Measurements from ENCODE around the gene DENND1A. TPM values are rescaled to one million over a fixed set of nuclear protein-coding genes. Genes with fewer than 3 reads are reported as not detected.
"Not testable (repeated sequence)": the region's sequence is repeated elsewhere in the genome, so short reads cannot be mapped to it uniquely, and the experiment has no call there.

Gene DENND1A
- polyA plus RNA-seq, 1 donor: 12.2 TPM

GRCh38 chr9:123339666-123340510 is 590.0 kb downstream of the DENND1A start:
- DNase-seq (ENCODE audit: low read depth): no peak

GRCh38 chr9:123338710-123339665 is 590.9 kb downstream of the DENND1A start:
- DNase-seq (ENCODE audit: low read depth): no peak

- DNase-seq (ENCODE audit: low read depth): no peak
Observed at GRCh38 chr9:123337971-123338370, 592.0 kb downstream of the DENND1A start.

- DNase-seq (ENCODE audit: low read depth): no peak
Observed at GRCh38 chr9:123336959-123337358, 593.0 kb downstream of the DENND1A start.

GRCh38 chr9:123336449-123336848 is 593.5 kb downstream of the DENND1A start:
- no peak for DNase-seq (ENCODE audit: low read depth)

DNA sequence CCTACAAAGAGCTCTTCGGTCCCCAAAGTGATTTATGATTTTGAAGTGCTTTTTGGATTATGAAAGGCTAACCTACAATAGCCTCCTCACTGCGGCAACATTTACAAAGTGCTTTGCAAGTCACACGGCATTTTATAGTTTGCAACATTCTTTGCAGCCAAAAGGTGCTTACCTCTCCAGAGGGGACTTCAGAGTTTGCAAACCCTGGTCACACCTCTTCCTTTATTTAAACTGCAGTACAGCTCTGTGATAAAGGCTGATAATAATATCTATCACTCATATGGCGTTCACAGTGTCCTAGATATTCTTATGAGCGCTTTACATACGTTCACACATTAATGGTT is 594.0 kb downstream of the DENND1A start:
- no peak for DNase-seq (ENCODE audit: low read depth)

GRCh38 chr9:123335193-123335985 is 594.5 kb downstream of the DENND1A start:
- no peak for DNase-seq (ENCODE audit: low read depth)

DNA sequence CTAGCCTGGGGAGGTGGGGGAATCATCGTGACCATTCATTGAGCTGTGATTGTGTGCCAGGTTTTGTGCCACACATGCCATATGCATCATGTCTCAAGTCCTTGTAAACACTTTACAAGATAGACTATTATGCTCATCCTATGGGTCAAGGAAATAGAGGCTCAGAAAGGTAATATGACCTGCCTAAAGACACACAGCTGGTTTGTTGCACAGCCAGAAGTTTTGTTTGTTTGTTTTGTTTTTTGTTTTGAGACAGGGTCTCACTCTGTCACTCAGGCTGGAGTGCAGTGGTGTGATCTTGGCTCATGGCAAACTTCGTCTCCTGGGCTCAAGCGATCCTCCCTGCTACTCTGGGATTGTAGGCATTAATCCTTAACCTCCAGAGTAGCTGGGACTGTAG is 595.3 kb downstream of the DENND1A start:
- DNase-seq (ENCODE audit: low read depth): no peak

- not testable (repeated sequence) for DNase-seq (ENCODE audit: low read depth)
Observed at GRCh38 chr9:123333058-123333669, 596.8 kb downstream of the DENND1A start.

DNA sequence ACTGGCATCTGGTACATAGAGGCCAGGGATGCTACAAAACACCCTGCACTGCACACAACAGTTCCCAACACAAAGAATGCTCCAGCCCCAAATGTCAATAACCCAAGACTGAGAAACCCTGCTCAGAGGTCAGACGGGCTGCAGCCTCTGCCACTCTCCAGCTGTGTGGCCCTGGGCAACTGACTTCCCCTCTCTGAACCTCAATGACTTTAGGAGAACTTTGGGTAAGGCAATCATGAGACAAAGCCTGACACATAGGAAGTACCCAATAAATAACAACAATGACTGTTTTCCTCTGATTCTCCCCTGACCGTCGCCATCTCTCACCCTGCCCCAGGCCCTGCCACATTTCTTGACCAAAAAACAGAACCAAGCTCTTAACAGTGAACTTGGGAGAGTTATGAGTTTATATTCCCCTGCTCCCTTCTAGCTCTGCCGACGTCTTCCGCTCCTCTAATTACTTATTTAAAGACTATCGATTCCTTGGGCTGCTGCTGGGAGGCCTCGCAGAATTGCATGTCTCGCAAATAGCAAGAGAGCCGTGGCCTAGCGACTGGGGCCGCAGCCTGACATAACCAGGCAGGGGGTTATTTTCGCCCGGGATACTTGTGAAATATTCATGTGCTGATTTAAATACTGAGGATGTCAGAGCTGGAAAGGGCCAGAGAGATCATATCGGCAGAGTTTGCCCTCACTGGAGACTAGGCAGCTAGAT is 598.4 kb downstream of the DENND1A start:
- no peak for DNase-seq (ENCODE audit: low read depth)

Other genes starting within 250 kb of the DENND1A start
- 1.9 TPM for gene LHX2, start 81.6 kb upstream of the DENND1A start, polyA plus RNA-seq (ENCODE audit: insufficient read length)

Measured in forelimb muscle (tissue), 1 donor.